ENCODE measurements around the gene KIF16B.
"Not testable (repeated sequence)": the region's sequence is repeated elsewhere in the genome, so short reads cannot be mapped to it uniquely, and the experiment has no call there.

KIF16B gene

DNA sequence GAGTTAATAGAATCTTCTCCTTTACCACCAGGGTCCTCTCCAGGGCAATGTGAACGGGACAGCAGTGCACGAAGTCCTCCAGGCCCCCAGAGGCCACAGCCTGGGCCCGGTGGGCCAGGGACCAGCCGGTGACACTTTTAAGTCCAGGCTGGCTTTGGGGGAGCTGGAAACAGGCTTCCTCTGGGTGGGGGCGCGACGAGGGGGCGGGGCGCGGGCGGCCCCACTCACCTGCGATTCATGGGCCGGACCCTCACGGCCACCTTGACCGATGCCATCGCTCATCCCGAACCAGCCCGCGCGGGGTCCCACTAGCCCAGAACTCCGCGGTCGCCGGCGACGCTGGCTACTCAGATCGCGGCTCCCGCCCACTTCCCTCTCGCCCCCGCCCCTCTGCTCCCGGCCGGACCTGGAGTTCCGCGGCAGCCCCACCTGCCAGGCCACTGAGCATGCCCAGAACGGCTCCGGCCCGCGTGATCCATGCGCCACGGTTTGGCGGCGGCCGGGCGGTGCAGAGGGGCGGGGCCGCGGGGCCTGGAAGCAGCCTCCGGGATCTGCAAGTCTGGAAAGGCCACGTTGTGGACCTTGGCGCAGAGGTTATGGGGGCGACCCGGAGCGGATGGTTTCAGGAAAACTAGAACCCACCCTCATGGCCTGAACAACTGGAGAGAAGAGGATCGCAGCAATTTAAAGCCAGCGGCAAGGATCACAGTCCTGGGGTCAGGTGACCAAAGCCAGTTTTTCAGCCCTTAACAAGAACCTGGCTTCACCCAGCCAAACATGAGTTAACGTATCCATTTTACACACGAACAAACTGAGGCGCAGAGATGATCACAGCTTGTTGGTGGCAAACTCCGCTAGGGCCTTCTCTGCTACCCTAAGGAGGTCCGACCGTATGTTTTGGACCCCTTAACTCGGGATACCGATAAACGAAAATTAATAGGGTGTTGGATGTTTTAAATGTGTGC, at the start of gene KIF16B:
KIF16B (minus strand) TSS at position 448 of the 965 bp plus-strand sequence; CDS start at position 275, 173 bp downstream.
- peak; percentile 78 to 86 (median 82) for DNase-seq (ENCODE audit: low read depth in 2 of 3, low spot score in 1 of 3)

DNA sequence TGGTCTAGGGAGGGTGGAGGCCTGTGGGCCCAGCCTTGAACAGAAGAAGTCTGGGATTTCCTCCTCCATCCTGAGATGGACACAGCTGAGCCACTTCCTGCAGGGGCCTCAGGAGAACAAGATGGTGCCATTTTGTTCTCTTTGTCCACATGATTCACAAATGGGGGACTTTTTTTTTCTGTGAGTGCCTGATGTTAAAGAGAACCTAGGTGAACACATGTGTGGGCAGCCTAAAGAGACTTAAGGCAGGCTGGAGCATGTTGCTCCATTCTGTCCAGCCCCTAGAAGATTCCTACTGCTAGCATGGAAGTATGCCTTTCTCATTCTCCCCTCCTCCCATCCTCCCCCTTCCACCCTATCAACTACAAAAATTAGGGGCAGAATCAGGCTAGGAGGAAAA, 49.3 kb upstream of the KIF16B start:
- no peak for DNase-seq (ENCODE audit: low read depth in 2 of 3, low spot score in 1 of 3)

DNA sequence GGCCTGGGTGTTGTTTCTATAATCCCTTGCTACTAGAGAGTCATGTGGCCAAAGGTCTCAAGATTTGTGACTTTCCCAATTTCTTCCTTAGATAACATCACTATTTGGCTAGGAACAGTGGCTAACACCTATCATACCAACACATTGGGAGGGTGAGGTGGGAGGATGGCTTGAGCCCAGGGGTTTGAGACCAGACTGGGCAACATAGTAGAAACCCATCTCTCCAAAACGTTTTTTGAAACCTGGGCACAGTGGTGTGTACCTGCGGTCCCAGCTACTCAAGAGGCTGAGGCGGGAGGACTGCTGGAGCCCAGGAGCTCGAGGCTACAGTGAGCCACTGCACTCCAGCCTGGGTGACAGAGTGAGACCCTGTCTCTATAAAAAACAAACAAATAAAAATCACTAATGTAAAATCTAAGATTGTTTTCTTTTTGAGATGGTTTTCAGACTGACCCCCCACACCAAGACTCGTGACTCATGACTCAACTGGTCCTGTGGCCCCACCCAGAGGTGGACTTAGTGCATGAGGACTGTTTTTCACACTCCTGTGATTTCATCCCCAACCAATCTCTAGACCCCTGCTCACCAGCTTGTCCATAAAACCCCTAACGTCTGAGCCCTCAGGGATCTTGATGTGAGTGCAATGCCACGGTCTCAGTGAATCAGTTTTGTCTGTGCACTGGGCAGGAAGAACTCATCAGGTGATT, 48.3 kb upstream of the KIF16B start:
- no peak for DNase-seq (ENCODE audit: low read depth in 2 of 3, low spot score in 1 of 3)

GRCh38 chr20:16620961-16621360, 47.7 kb upstream of the KIF16B start:
- DNase-seq (ENCODE audit: low read depth in 2 of 3, low spot score in 1 of 3): no peak

- DNase-seq (ENCODE audit: low read depth in 2 of 3, low spot score in 1 of 3): no peak
These were observed 46.7 kb upstream of the KIF16B start for GRCh38 chr20:16619953-16620352.

DNA sequence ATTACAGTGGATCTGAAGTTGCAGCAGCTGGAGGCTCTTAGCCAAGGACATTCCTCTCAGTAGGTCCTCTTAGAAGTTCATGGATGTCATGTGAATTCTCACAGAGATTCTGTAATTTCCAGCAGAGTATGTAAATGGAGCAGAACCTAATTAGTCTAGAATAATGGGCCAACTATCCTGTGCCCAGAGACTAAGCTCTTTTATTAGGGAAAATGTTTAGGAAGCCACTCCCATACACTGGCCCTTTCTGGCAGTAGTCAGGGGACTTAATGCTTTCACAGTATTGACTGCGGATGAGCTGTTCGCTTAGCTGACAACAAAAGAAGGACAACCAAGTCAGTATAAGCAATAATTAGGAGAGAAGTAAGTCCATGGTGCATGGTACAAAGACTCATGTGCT, 43.8 kb upstream of the KIF16B start:
- DNase-seq (ENCODE audit: low read depth in 2 of 3, low spot score in 1 of 3): no peak

DNA sequence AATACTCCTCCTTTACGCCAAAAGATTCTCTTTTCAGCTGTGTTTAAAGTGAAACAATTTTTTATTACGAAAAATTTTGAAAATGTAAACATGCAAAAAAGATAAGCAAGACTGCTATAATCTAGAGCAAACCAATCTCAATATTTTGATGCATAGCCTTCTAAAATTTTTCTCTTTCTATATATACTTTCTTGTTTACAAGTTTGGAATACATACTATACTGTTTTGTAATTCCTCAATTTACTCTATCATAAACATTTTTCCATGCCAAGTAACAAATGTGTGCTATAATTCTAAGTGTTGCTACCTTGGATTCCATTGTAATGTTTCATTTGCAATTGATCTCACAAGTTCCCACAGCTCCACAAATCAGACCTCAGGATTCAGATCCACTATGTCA, 43.1 kb upstream of the KIF16B start:
- no peak for DNase-seq (ENCODE audit: low read depth in 2 of 3, low spot score in 1 of 3)

GRCh38 chr20:16615199-16615598, 42.0 kb upstream of the KIF16B start:
- no peak for DNase-seq (ENCODE audit: low read depth in 2 of 3, low spot score in 1 of 3)

- DNase-seq (ENCODE audit: low read depth in 2 of 3, low spot score in 1 of 3): no peak
These were observed 40.7 kb upstream of the KIF16B start for GRCh38 chr20:16613954-16614353.

- DNase-seq (ENCODE audit: low read depth in 2 of 3, low spot score in 1 of 3): no peak
These were observed 39.5 kb upstream of the KIF16B start for GRCh38 chr20:16612706-16613105.

DNA sequence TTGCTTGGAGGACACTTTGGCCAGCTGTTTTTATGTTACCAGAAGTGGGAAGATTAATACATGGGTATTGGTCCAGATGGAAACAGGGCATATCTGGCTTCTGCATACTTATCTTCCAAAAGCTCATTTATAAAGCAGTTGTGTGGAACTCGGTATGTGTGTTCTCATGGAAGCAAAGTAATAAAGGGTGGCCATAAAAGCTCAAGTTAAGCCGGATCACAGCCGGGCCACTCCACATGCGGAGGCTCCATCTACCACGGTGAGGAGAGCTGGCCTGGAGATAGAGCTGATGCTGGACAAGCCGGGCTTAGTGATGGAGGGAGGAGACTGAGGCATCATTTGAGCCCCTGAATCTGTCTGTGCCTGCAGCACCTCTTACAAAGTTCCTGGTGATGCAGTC, 38.6 kb upstream of the KIF16B start:
- no peak for DNase-seq (ENCODE audit: low read depth in 2 of 3, low spot score in 1 of 3)

DNA sequence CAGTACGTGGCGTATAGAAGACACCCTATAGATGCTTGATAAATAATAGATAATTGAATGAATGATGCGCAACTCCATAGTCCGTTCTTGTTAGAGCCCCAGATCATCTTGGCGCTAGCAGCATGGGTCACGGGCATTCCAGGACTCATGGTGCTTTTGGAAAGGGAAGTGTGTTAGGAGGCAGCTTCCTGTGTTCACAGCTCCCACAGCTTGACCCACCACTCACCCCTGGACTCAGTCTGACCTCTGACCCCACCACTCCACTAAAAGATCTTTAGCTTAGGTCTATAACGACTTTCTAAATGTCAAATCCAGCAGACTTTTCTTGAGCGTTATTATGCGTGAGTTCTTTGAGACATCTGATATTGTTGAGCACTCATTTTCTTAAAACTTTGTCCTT, 35.8 kb upstream of the KIF16B start:
- DNase-seq (ENCODE audit: low read depth in 2 of 3, low spot score in 1 of 3): no peak

DNA sequence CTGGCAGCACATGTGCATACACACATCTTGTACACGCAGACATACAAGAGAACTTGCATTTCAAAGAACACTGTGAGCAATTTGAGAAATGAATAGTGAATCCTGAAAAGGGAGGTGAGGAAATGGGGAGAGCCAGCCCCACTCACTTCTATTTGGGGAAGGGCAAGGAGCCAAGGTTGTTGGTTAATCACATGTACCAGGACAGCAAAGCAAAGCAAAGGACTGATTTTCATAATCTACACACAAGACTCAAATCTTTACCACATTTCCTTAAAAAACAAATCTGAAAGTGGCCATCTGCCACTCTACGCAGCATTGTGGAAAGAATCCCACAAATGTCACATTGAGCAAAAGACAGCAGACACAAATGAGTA, 35.0 kb upstream of the KIF16B start:
- DNase-seq (ENCODE audit: low read depth in 2 of 3, low spot score in 1 of 3): no peak

GRCh38 chr20:16607364-16608276, 34.4 kb upstream of the KIF16B start:
- no peak for DNase-seq (ENCODE audit: low read depth in 2 of 3, low spot score in 1 of 3)

- no peak for DNase-seq (ENCODE audit: low read depth in 2 of 3, low spot score in 1 of 3)
These were observed 33.3 kb upstream of the KIF16B start for GRCh38 chr20:16606468-16607070.

GRCh38 chr20:16601047-16601446, 27.8 kb upstream of the KIF16B start:
- DNase-seq (ENCODE audit: low read depth in 2 of 3, low spot score in 1 of 3): no peak

DNA sequence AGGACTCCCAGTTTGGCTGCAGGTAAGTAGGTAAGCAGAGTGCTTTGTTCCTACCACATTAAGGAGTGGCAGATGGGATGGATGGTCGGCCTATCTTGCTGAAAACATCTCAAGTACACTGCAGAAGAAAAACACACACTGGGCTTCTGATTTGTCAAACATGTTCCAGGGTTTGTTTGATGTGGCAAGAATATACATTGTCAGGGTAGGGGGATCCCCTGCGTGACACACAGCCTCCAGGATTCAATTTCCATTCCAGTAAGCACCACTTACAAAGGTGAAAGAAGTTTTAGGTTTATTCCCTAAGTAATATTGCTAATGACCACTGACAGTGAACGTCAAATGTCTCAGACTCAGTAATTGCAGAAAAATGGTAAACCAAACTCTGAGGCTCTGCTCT, 26.0 kb upstream of the KIF16B start:
- DNase-seq (ENCODE audit: low read depth in 2 of 3, low spot score in 1 of 3): peak in 1 of 3 donors; percentile 20

DNA sequence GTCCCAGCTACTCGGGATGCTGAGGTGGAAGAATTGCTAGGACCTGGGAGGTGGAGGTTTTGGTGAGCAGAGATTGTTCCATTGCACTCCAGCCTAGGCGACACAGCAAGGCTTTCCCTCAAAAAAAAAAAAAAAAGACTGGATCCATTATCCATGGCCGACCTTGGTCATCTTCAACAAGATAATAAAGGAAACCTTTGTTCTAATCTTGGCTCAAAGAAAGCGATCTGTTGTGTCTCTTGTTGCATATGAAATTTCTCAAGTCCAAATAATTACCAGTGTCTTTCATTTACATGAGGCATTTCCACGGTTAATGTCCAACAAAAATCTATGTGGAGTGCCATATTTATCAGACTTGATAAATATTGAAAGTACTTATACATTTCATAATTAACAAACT, 23.7 kb upstream of the KIF16B start:
- no peak for DNase-seq (ENCODE audit: low read depth in 2 of 3, low spot score in 1 of 3)

GRCh38 chr20:16596404-16596803, 23.2 kb upstream of the KIF16B start:
- DNase-seq (ENCODE audit: low read depth in 2 of 3, low spot score in 1 of 3): not testable (repeated sequence)

DNA sequence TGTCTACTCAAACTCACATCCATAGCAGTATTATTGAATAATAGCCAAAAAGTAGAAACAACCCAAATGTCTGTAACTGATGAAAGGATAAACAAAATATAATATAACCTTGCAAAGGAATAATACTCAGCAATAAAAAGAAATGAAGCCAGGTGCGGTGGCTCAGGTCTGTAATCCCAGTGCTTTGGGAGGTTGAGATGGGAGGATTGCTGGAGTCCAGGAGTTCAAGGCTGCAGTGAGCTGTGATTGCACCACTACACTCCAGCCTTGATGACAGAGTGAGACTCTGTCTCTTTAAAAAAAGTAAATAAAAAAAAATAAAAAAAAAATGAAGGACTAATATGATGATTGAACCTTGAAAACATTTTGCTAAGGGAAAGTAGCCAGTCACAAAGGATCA, 22.1 kb upstream of the KIF16B start:
- DNase-seq (ENCODE audit: low read depth in 2 of 3, low spot score in 1 of 3): no peak

Data from stimulated activated CD4-positive, alpha-beta T cell treated with anti-CD3 and anti-CD28 coated beads, Interleukin-12 subunit alpha, Interleukin-12 subunit beta, amount 100 ng/mL, for 48 hours (primary cell).